ENCODE results near the gene AGPS. TPM values are rescaled to one million over a fixed set of nuclear protein-coding genes. Genes with fewer than 3 reads are reported as not detected.

The AGPS gene
- polyA plus RNA-seq, 1 of the 3 experiments (the other 2 are of a cell fraction): 10.9 TPM

DNA sequence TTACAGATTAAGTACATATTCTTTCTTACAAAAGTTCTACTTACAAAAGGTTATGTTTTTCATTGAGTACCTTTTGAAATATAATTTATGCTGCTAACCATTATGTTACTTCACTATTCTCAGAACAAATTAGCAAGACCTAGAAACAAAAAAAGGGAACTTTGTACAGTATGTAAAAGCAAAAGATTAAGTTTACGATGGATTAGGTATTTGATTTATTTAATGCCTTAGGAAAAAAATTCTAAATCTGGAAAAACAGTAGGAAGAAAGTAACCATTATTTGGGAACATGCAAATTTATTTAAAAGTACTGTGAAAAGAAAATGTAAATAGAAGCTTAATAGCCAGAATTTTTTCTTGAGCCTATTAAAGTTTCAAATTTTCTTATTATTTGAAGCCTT, 144.6 kb downstream of the AGPS start:
- no peaks in the 10 kb centered on the region for H3K9me2 ChIP-seq
- H3K4me1 ChIP-seq (ENCODE audit: control insufficient read depth in 1 of 2, insufficient read depth in 2 of 2, low read depth in 1 of 2, low read length in 1 of 2): no peaks in the 10 kb centered on the region; a peak in 2 of 4 replicates
- TF ChIP-seq NRF1 (IDR thresholded peaks at IDR 0.05; ENCODE audit: low read depth, low read length) (no peak), RAD21 (IDR thresholded peaks at IDR 0.05; ENCODE audit: low read length) (no peak), REST (IDR thresholded peaks at IDR 0.05; ENCODE audit: low read depth, low read length) (no peak), JUND (IDR thresholded peaks at IDR 0.05) (no peak), ZBTB33 (IDR thresholded peaks at IDR 0.05; ENCODE audit: borderline replicate concordance, low read depth) (no peak), MEF2A (IDR thresholded peaks at IDR 0.05; ENCODE audit: borderline replicate concordance, low read depth) (no peak), RCOR1 (IDR thresholded peaks at IDR 0.05; ENCODE audit: low read length) (no peak), TCF12 (IDR thresholded peaks at IDR 0.05) (no peak), GABPA (IDR thresholded peaks at IDR 0.05; ENCODE audit: low read depth) (no peak), GATA2 (CRISPR knock-in tag; IDR thresholded peaks at IDR 0.05) (no peak), TAF1 (IDR thresholded peaks at IDR 0.05; ENCODE audit: borderline replicate concordance, low read depth, low read length) (no peak), ELF1 (IDR thresholded peaks at IDR 0.05) (no peak), SMC3 (IDR thresholded peaks at IDR 0.05; ENCODE audit: low read depth, low read length) (no peak), CHD2 (IDR thresholded peaks at IDR 0.05; ENCODE audit: low read length, partially characterized antibody) (no peak), YY1 (IDR thresholded peaks at IDR 0.05; ENCODE audit: low read depth) (no peak)
- TF ChIP-seq, protein P1, sequence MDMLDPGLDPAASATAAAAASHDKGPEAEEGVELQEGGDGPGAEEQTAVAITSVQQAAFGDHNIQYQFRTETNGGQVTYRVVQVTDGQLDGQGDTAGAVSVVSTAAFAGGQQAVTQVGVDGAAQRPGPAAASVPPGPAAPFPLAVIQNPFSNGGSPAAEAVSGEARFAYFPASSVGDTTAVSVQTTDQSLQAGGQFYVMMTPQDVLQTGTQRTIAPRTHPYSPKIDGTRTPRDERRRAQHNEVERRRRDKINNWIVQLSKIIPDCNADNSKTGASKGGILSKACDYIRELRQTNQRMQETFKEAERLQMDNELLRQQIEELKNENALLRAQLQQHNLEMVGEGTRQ (IDR thresholded peaks at IDR 0.05; ENCODE audit: borderline replicate concordance, low read depth, low read length): no peak
- TF ChIP-seq, protein P2, sequence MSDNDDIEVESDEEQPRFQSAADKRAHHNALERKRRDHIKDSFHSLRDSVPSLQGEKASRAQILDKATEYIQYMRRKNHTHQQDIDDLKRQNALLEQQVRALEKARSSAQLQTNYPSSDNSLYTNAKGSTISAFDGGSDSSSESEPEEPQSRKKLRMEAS (IDR thresholded peaks at IDR 0.05; ENCODE audit: low read depth): no peak
- TF ChIP-seq, protein P3, sequence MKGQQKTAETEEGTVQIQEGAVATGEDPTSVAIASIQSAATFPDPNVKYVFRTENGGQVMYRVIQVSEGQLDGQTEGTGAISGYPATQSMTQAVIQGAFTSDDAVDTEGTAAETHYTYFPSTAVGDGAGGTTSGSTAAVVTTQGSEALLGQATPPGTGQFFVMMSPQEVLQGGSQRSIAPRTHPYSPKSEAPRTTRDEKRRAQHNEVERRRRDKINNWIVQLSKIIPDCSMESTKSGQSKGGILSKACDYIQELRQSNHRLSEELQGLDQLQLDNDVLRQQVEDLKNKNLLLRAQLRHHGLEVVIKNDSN (IDR thresholded peaks at IDR 0.05; ENCODE audit: borderline replicate concordance, low read depth): no peak
- TF ChIP-seq, protein P4, sequence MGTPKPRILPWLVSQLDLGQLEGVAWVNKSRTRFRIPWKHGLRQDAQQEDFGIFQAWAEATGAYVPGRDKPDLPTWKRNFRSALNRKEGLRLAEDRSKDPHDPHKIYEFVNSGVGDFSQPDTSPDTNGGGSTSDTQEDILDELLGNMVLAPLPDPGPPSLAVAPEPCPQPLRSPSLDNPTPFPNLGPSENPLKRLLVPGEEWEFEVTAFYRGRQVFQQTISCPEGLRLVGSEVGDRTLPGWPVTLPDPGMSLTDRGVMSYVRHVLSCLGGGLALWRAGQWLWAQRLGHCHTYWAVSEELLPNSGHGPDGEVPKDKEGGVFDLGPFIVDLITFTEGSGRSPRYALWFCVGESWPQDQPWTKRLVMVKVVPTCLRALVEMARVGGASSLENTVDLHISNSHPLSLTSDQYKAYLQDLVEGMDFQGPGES (IDR thresholded peaks at IDR 0.05; ENCODE audit: low read depth, low read length): no peak
- no peaks in the 10 kb centered on the region for H3K27me3 ChIP-seq (ENCODE audit: insufficient read depth)
- no peak overlapping the region for H3K4me2 ChIP-seq
- no peaks in the 10 kb centered on the region for H3K79me2 ChIP-seq (ENCODE audit: insufficient read depth)
- CTCF ChIA-PET: interaction anchor here (1.0 kb wide), 1 partner anchor 14 kb away, joined by 3 read pairs; no protein-coding TSS in a partner anchor
- peaks cover 16 to 17% of the 10 kb centered on the region in 2 experiments for H3K36me3 ChIP-seq (replicated peaks in 1 of 2; ENCODE audit: control insufficient read depth in 1 of 2, insufficient read depth in 2 of 2, low read length in 1 of 2)
- 98% methylated on average over 1 of the region's 1 CpG for WGBS (ENCODE audit: low lambda C conversion rate)
- no peaks in the 10 kb centered on the region for H3F3A ChIP-seq (replicated peaks; ENCODE audit: insufficient read depth)
- POLR2A ChIA-PET: no interaction called here
- H4K20me1 ChIP-seq (ENCODE audit: insufficient read depth): no peaks in the 10 kb centered on the region
- no peaks in the 10 kb centered on the region for H3K9me3 ChIP-seq
- no peak overlapping the region for H3K4me3 ChIP-seq (ENCODE audit: low read depth in 2 of 2, low read length in 1 of 2)
- H3K9ac ChIP-seq: no peak overlapping the region
- H3K27ac ChIP-seq (ENCODE audit: low read depth in 2 of 2, low read length in 1 of 2): no peak overlapping the region
- H2AFZ ChIP-seq (ENCODE audit: low read depth): no peak overlapping the region
- DNase-seq: no peak

All from SK-N-SH (cell line).